H9 (cell line): ENCODE data around the gene CERK. TPM values are rescaled to one million over a fixed set of nuclear protein-coding genes. Genes with fewer than 3 reads are reported as not detected.

Experiments
- DNase-seq: peaks from one replicate; pipeline ENCODE4 v3.0.0-alpha.2; 2017
- H2AFZ ChIP-seq: one replicate; pipeline ENCODE4 v1.6.1; 2013; ENCODE audit warnings: mild to moderate bottlenecking, low read length, control low read depth, moderate library complexity
- H2AK5ac ChIP-seq: 2 replicates; pipeline ENCODE4 v1.6.1; 2013; ENCODE audit warnings: low read length, control low read depth, mixed read lengths; ENCODE audit not compliant: insufficient read length
- H2BK120ac ChIP-seq: one replicate; pipeline ENCODE4 v1.6.1; 2013; ENCODE audit warnings: low read depth, mild to moderate bottlenecking, low read length, control low read depth, inconsistent platforms; ENCODE audit not compliant: poor library complexity, severe bottlenecking
- H2BK12ac ChIP-seq: 2 replicates; pipeline ENCODE4 v1.6.1; 2013; ENCODE audit warnings: low read length, control low read depth, mixed read lengths, low read depth; ENCODE audit not compliant: insufficient read length
- H2BK15ac ChIP-seq: 2 replicates; pipeline ENCODE4 v1.6.1; 2013; ENCODE audit warnings: low read depth, low read length, control low read depth
- H2BK20ac ChIP-seq: one replicate; pipeline ENCODE4 v1.6.1; 2013; ENCODE audit warnings: low read depth, mild to moderate bottlenecking, low read length, control low read depth, inconsistent platforms; ENCODE audit not compliant: poor library complexity, severe bottlenecking
- H2BK5ac ChIP-seq: 2 replicates; pipeline ENCODE4 v1.6.1; 2013; ENCODE audit warnings: low read length, control low read depth, mixed read lengths; ENCODE audit not compliant: insufficient read length
- H3K14ac ChIP-seq: 2 replicates; pipeline ENCODE4 v1.6.1; 2013; ENCODE audit warnings: low read length, control low read depth; ENCODE audit not compliant: insufficient read depth
- H3K18ac ChIP-seq: 2 replicates; pipeline ENCODE4 v1.6.1; 2013; ENCODE audit warnings: low read depth, mild to moderate bottlenecking, mixed read lengths, low read length, control low read depth; ENCODE audit not compliant: insufficient read length
- H3K23ac ChIP-seq: 2 replicates; pipeline ENCODE4 v1.6.1; 2013; ENCODE audit warnings: low read length, control low read depth, mixed read lengths, low read depth; ENCODE audit not compliant: insufficient read length
- H3K23me2 ChIP-seq: 2 replicates; pipeline ENCODE4 v1.6.1; 2013; ENCODE audit warnings: low read depth, mild to moderate bottlenecking, mixed read lengths, low read length, control low read depth; ENCODE audit not compliant: insufficient read length, poor library complexity, severe bottlenecking
- H3K27ac ChIP-seq: 2 replicates; pipeline ENCODE4 v1.5.1; 2013; ENCODE audit warnings: low read length, control low read depth, mixed read lengths, low read depth; ENCODE audit not compliant: insufficient read length
- H3K27me3 ChIP-seq: 2 replicates; pipeline ENCODE4 v1.6.1; 2013; ENCODE audit warnings: low read length, control low read depth, inconsistent platforms; ENCODE audit not compliant: insufficient read depth
- H3K4ac ChIP-seq: 2 replicates; pipeline ENCODE4 v1.6.1; 2013; ENCODE audit warnings: low read depth, mild to moderate bottlenecking, control low read depth, inconsistent platforms, low read length, moderate library complexity
- H3K4me1 ChIP-seq: 2 replicates; pipeline ENCODE4 v1.6.1; 2013; ENCODE audit warnings: low read length, control low read depth, inconsistent platforms; ENCODE audit not compliant: insufficient read depth
- H3K4me2 ChIP-seq: 2 replicates; pipeline ENCODE4 v1.6.1; 2013; ENCODE audit warnings: low read length, control low read depth, mixed read lengths; ENCODE audit not compliant: insufficient read length, insufficient read depth
- H3K56ac ChIP-seq: 2 replicates; pipeline ENCODE4 v1.6.1; 2013; ENCODE audit warnings: low read depth, mild to moderate bottlenecking, mixed read lengths, low read length, control low read depth; ENCODE audit not compliant: insufficient read length
- H3K79me1 ChIP-seq: 2 replicates; pipeline ENCODE4 v1.6.1; 2013; ENCODE audit warnings: low read depth, mild to moderate bottlenecking, moderate library complexity, low read length, control low read depth, inconsistent platforms; ENCODE audit not compliant: insufficient read depth, poor library complexity, severe bottlenecking
- H3K79me2 ChIP-seq: 2 replicates; pipeline ENCODE4 v1.6.1; 2013; ENCODE audit warnings: low read length, control low read depth, inconsistent platforms; ENCODE audit not compliant: insufficient read depth
- H3K9ac ChIP-seq: 2 replicates; pipeline ENCODE4 v1.6.1; 2013; ENCODE audit warnings: low read length, control low read depth, mixed read lengths; ENCODE audit not compliant: insufficient read length; ENCODE audit errors: extremely low read depth
- H3K9me3 ChIP-seq: one replicate; pipeline ENCODE4 v1.6.1; 2013; ENCODE audit warnings: low read depth, low read length, inconsistent platforms; ENCODE audit not compliant: control insufficient read depth
- H3T11ph ChIP-seq: one replicate; pipeline ENCODE4 v1.6.1; 2013; ENCODE audit warnings: mild to moderate bottlenecking, low read length, control low read depth, inconsistent platforms
- H4K20me1 ChIP-seq: one replicate; pipeline ENCODE4 v1.6.1; 2013; ENCODE audit not compliant: control insufficient read depth, insufficient read length, insufficient read depth
- H4K5ac ChIP-seq: 2 replicates; pipeline ENCODE4 v1.6.1; 2013; ENCODE audit warnings: low read depth, mild to moderate bottlenecking, mixed read lengths, low read length, control low read depth; ENCODE audit not compliant: insufficient read length
- H4K8ac ChIP-seq: replicated peaks from 2 replicates; pipeline ENCODE4 v1.6.1; 2013; ENCODE audit warnings: low read length, control low read depth, mixed read lengths, low read depth; ENCODE audit not compliant: insufficient read length
- H4K91ac ChIP-seq: 2 replicates; pipeline ENCODE4 v1.6.1; 2013; ENCODE audit warnings: low read depth, mild to moderate bottlenecking, moderate library complexity, mixed read lengths, low read length, control low read depth; ENCODE audit not compliant: insufficient read length
- H3K27ac Mint-ChIP-seq, 3 experiments: 2 replicates in 2 of 3; 3 replicates in 1 of 3; pipeline ENCODE4 v1.8.0; 2020 to 2021; ENCODE audit warnings: mixed read lengths in 3 of 3, mild to moderate bottlenecking in 1 of 3, moderate library complexity in 1 of 3
- H3K27me3 Mint-ChIP-seq: 2 replicates; pipeline ENCODE4 v1.8.0; 2021; ENCODE audit warnings: low read depth, mild to moderate bottlenecking, moderate library complexity, mixed read lengths
- H3K36me3 Mint-ChIP-seq, 3 experiments: 2 replicates in 2 of 3; 3 replicates in 1 of 3; pipeline ENCODE4 v1.8.0; 2020 to 2021; ENCODE audit warnings: low read depth in 3 of 3, mixed read lengths in 3 of 3; ENCODE audit not compliant: insufficient read depth in 1 of 3
- H3K4me1 Mint-ChIP-seq, 2 experiments: 2 replicates each; pipeline ENCODE4 v1.8.0; 2020; ENCODE audit warnings: mixed read lengths in 2 of 2
- H3K4me3 Mint-ChIP-seq, 2 experiments: 2 replicates in 1 of 2; 3 replicates in 1 of 2; pipeline ENCODE4 v1.8.0; 2020 to 2021; ENCODE audit warnings: mild to moderate bottlenecking in 2 of 2, mixed read lengths in 2 of 2, moderate library complexity in 1 of 2
- H3K9me3 Mint-ChIP-seq, 2 experiments: 2 replicates in 1 of 2; 3 replicates in 1 of 2; pipeline ENCODE4 v1.8.0; 2020; ENCODE audit warnings: mild to moderate bottlenecking in 2 of 2, mixed read lengths in 2 of 2, moderate library complexity in 1 of 2
- CTCF ChIP-seq: fragments of 200-600 bp; sonication (generic); conservative IDR thresholded peaks from 3 replicates; pipeline ENCODE4 v1.8.0; 2021; ENCODE audit warnings: antibody characterized with exemption, mild to moderate bottlenecking
- WGBS: extraction: QIAGEN DNeasy Blood & Tissue Kit; methylation state at CpG from one replicate; pipeline ENCODE4 v1.1.7; 2013; ENCODE audit warnings: missing lambda C conversion rate, low lambda C conversion rate, mixed read lengths; ENCODE audit not compliant: insufficient read length; ENCODE audit errors: extremely low coverage; 5-methylcytosine and 5-hydroxymethylcytosine counted together
- total RNA-seq: library from RNA; stranded (reverse); gene quantifications from 2 replicates; pipeline ENCODE4 v1.2.1, GENCODE V29; 2021

CERK gene
- total RNA-seq, 1 experiment from 2014 or later: 47.1 TPM

GRCh38 chr22:46776876-46777608 lies 39.0 kb upstream of the CERK start:
- whole genome bisulfite sequencing: no CpG with 5 or more reads among the region's 18 CpGs
- Histone ChIP-seq H4K5ac (no peak overlapping the region), H4K20me1 (no peaks in the 10 kb centered on the region), H3K4ac (no peak overlapping the region; the same call in 1 of the 2 replicates), H2AFZ (no peak overlapping the region), H2BK5ac (no peak overlapping the region), H3K79me1 (peaks cover 3% of the 10 kb centered on the region), H3K14ac (peak overlapping the region; percentile 31), H2BK15ac (no peak overlapping the region), H3T11ph (no peak overlapping the region), H2BK12ac (no peak overlapping the region), H2AK5ac (no peak overlapping the region), H3K79me2 (peaks cover 10% of the 10 kb centered on the region; the same call in 1 of the 2 replicates), H3K4me1 (no peaks in the 10 kb centered on the region; the same call in 1 of the 2 replicates), H3K27me3 (no peaks in the 10 kb centered on the region), H3K4me2 (no peak overlapping the region), H3K9ac (no peak overlapping the region), H2BK120ac (no peak overlapping the region), H3K56ac (no peak overlapping the region), H4K8ac (no peak overlapping the region), H2BK20ac (no peak overlapping the region), H3K18ac (no peak overlapping the region), H4K91ac (no peak overlapping the region), H3K23me2 (peaks cover 4% of the 10 kb centered on the region), H3K23ac (no peak overlapping the region), H3K27ac (no peak overlapping the region), H3K9me3 (no peaks in the 10 kb centered on the region)
- Mint-ChIP-seq H3K36me3 (no peaks in the 10 kb centered on the region), H3K9me3 (no peaks in the 10 kb centered on the region), H3K4me1 (peaks cover 37 to 43% of the 10 kb centered on the region in 2 experiments), H3K4me3 (no peak overlapping the region), H3K27me3 (no peaks in the 10 kb centered on the region), H3K27ac (peak overlapping the region in 2 of 3 experiments; percentile 3 to 98; a peak in 3 of 7 replicates)
- no peak for DNase-seq
- TF ChIP-seq CTCF: no peak
